Chondrocyte (in vitro differentiated cells): ENCODE results near the gene TSPAN5. TPM values are rescaled to one million over a fixed set of nuclear protein-coding genes. Genes with fewer than 3 reads are reported as not detected.
"Not testable (repeated sequence)": the region's sequence is repeated elsewhere in the genome, so short reads cannot be mapped to it uniquely, and the experiment has no call there.

Experiments used
- DNase-seq: peaks from one replicate; pipeline ENCODE4 v3.0.0; 2021; ENCODE audit warnings: mixed read lengths, low spot score
- H3K27ac Mint-ChIP-seq: one replicate; pipeline ENCODE4 v1.8.0; 2021; ENCODE audit warnings: mild to moderate bottlenecking, moderate library complexity, mixed read lengths; ENCODE audit not compliant: unreplicated experiment
- H3K27me3 Mint-ChIP-seq: 2 replicates; pipeline ENCODE4 v1.8.0; 2021; ENCODE audit warnings: low read depth, mixed read lengths
- H3K36me3 Mint-ChIP-seq: 2 replicates; pipeline ENCODE4 v1.8.0; 2021; ENCODE audit warnings: low read depth, mixed read lengths
- H3K4me1 Mint-ChIP-seq: 2 replicates; pipeline ENCODE4 v1.8.0; 2021; ENCODE audit warnings: low read depth, mild to moderate bottlenecking, mixed read lengths
- H3K4me3 Mint-ChIP-seq: one replicate; pipeline ENCODE4 v1.8.0; 2021; ENCODE audit warnings: mild to moderate bottlenecking, moderate library complexity, mixed read lengths; ENCODE audit not compliant: unreplicated experiment
- H3K9me3 Mint-ChIP-seq: 2 replicates; pipeline ENCODE4 v1.8.0; 2021; ENCODE audit warnings: low read depth, mixed read lengths
- CTCF ChIP-seq: fragments of 200-600 bp; sonication (generic); IDR thresholded peaks from 2 replicates; pipeline ENCODE4 v1.5.0; 2021; ENCODE audit warnings: antibody characterized with exemption, mild to moderate bottlenecking, moderate library complexity
- long read RNA-seq: library from polyadenylated mRNA; stranded (forward); transcript quantifications from one replicate; pipeline ENCODE4 v2.0.0, GENCODE V29; 2021
- total RNA-seq: library from RNA; stranded (reverse); gene quantifications from 3 replicates; pipeline ENCODE4 v1.2.1, GENCODE V29; 2021

TSPAN5 gene
- 52.2 to 57.7 TPM (median 55.5 TPM) in 3 replicates for total RNA-seq
- long read RNA-seq, full-length matches to known transcripts, result 185 of 254 reads
- long read RNA-seq, partial matches to known transcripts, result 2 of 254 reads
- long read RNA-seq, other reads (novel, unspliced or antisense), result 67 of 254 reads

GRCh38 chr4:98658287-98659105, at the start of gene TSPAN5:
TSS of gene TSPAN5 (minus strand) at chr4:98658611.
- peaks cover 64% of the 10 kb centered on the region for H3K4me1 Mint-ChIP-seq
- no peak for TF ChIP-seq CTCF
- H3K4me3 Mint-ChIP-seq, result peak within 1 kb of the TSS; percentile 97
- H3K9me3 Mint-ChIP-seq, result no peaks in the 10 kb centered on the region
- H3K27ac Mint-ChIP-seq, result peak within 1 kb of the TSS; percentile 95
- H3K27me3 Mint-ChIP-seq, result no peaks in the 10 kb centered on the region
- peak; percentile 94 for DNase-seq
- H3K36me3 Mint-ChIP-seq, result no peaks in the 10 kb centered on the region

- TF ChIP-seq CTCF, result no peak
- H3K36me3 Mint-ChIP-seq, result no peaks in the 10 kb centered on the region
- no peak overlapping the region for H3K4me3 Mint-ChIP-seq
- H3K9me3 Mint-ChIP-seq, result peaks cover 30% of the 10 kb centered on the region
- no peak for DNase-seq
- no peaks in the 10 kb centered on the region for H3K27me3 Mint-ChIP-seq
- H3K4me1 Mint-ChIP-seq, result peaks cover 19% of the 10 kb centered on the region
- no peak overlapping the region for H3K27ac Mint-ChIP-seq
These were observed 48.5 kb upstream of the TSPAN5 start for GRCh38 chr4:98706935-98707334.

- Mint-ChIP-seq H3K9me3 (peaks cover 30% of the 10 kb centered on the region), H3K4me3 (no peak overlapping the region)
These were observed 47.9 kb upstream of the TSPAN5 start for GRCh38 chr4:98706200-98706813.

GRCh38 chr4:98705586-98705985, 47.2 kb upstream of the TSPAN5 start:
- not testable (repeated sequence) for DNase-seq, H3K27me3 Mint-ChIP-seq, H3K27ac Mint-ChIP-seq, H3K4me1 Mint-ChIP-seq, H3K36me3 Mint-ChIP-seq, H3K4me3 Mint-ChIP-seq
- H3K9me3 Mint-ChIP-seq, result peaks cover 30% of the 10 kb centered on the region

More at GRCh38 chr4:98706200-98706813, 47.9 kb upstream of the TSPAN5 start:
- no peaks in the 10 kb centered on the region for H3K36me3 Mint-ChIP-seq
- peaks cover 12% of the 10 kb centered on the region for H3K4me1 Mint-ChIP-seq
- no peak for TF ChIP-seq CTCF
- no peaks in the 10 kb centered on the region for H3K27me3 Mint-ChIP-seq
- no peak overlapping the region for H3K27ac Mint-ChIP-seq
- DNase-seq, result no peak

- H3K4me3 Mint-ChIP-seq, result no peak overlapping the region
- H3K9me3 Mint-ChIP-seq, result peaks cover 41% of the 10 kb centered on the region
- H3K27me3 Mint-ChIP-seq, result no peaks in the 10 kb centered on the region
- TF ChIP-seq CTCF, result no peak
- no peaks in the 10 kb centered on the region for H3K4me1 Mint-ChIP-seq
- DNase-seq, result no peak
- peaks cover 4% of the 10 kb centered on the region for H3K36me3 Mint-ChIP-seq
- no peak overlapping the region for H3K27ac Mint-ChIP-seq
These were observed 42.2 kb upstream of the TSPAN5 start for GRCh38 chr4:98700656-98701055.
